Stimulated activated CD8-positive, alpha-beta memory T cell treated with anti-CD3 and anti-CD28 coated beads, Interleukin-4, amount 100 ng/mL, for 48 hours (primary cell): ENCODE measurements around the gene CRABP1.

Experiments used
- DNase-seq: peaks from one replicate; pipeline ENCODE4 v3.0.0-alpha.2; 2020

Gene CRABP1

DNA sequence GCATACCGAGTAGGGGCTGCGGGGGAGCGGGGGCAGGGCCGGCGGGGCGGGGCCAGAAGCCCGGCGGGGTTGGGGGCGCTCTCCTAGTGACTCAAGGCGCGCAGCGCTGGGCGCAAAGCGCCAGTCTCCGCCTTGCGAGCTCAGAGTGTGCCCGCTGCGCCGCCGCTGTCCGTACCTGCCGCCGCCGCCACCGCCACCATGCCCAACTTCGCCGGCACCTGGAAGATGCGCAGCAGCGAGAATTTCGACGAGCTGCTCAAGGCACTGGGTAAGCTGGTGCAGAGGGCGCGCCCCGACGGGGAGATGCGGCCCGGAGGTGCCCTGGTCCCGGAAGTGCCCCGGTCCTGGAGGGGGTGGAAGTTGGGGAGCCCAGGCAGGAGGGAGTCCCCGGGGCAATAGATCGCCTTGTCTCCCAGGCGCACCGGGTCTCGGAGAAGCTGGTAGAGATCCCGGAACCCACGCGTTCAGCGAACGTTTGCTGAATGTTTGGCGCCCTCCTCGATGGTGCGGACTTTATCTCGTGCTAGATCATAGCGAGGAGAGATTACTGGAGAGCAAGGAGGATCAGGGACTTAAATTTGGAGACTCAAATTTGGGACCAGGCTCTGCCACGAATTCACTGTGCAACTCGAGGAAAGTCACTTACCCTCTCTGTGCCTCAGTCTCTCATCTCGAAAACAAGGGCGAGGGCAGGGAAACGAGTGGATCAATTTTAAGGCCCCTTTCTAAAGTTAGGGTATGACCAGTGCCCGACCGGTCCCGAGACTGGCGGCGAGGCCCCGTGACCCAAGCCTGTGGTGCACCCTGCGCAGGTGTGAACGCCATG lies at the start of gene CRABP1:
Gene CRABP1, plus strand, starts transcription at position 123 of the 826 bp plus-strand sequence. Its CDS starts 76 bp downstream, at position 199.
- DNase-seq = no peak

DNA sequence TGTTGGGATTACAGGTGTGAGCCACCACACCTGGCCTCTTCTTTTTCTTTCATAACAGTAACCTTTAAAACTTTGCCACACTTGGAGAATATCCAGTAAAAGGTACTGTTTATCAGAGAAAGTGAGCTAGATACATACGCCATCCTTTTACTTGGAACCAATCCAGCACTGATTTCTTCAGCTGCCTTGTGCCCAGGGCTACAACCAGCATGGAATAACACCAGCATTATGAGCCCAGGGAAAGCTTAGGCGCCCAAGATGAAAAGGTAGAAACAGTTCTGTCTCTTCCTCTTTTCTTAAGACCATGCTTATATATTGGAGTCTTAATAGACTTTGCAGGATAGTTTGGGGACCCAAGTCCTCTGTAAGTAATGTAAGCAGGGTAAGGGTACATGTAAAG lies 49.1 kb upstream of the CRABP1 start:
- DNase-seq = no peak

DNA sequence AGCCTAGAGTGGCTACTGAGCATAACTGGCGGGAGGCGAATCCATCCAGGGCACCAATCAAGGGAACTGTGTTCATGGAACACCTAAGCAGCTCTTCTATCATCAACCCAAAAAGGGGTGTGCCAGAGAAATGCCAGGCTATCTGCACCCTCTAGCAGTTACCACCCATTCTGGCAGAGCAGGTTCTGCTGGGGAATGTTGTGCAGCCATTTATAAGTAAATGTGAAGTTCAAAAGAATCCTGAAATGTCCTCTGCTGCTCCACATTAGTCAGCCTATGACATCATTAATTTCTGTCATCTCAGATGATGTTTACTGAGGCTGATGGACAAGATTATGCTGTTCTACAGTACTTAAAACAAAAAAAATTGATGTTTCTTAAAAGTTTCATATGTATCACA lies 48.5 kb upstream of the CRABP1 start:
- no peak for DNase-seq

DNA sequence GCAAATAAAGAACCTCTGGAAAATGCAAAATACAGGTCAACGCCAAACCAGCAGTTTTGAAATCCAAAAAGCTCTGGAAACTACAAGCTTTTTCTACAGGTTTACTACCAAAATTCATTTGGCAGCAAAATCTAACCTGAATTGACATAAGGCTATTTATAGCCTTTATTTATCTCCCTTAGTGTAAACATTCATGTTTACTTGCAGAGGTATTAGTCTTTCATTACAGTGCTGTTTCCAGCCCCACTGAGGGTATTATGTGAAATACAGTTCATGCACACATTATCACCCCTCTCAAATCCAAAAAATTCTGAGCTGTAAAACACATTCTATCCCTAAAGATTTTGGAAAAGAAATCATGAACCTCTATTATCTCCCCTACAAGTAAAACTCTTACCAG lies 47.9 kb upstream of the CRABP1 start:
- no peak for DNase-seq

DNA sequence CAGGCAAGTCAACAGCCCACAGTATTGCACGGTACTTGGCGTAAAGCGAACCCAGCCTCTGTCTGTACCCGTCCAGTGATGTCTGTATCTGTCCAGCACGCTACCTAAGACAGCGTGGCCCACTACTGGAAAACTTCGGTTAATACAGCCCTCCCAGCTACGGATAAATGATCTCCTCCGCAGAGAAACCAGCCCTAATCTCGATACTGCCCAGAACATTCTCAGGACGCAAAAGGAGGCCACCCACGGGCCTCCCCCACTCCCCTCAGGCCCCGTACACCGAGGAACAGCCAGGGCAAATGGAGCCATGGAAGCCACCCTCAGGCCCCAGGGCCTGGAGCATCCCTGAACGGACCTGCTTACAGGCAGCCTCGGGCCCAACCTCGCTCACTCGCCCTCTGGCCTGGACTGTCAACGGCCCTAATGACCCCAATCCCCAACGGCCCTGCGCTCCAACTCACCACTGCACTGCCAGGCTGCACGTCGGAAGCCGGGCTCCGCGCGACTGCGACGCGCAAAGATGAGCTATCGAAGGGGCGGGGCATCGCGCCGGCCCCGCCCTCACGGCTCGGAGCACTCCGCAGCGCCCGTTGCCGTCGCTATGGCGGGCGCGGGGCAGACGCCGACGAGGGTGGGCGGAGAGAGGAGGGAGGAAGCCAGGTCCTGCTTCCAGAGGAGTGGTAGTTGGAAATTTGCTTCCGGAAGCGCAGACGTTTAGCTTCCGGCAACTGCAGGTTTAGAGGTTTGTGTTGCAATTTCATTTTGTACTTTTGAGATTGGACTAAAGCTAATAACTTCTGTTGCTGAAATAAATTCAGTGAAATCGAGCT lies 40.8 kb upstream of the CRABP1 start, which contains the start of gene SKIC8:
Gene SKIC8, minus strand, starts transcription at position 509 of the 830 bp plus-strand sequence. CDS start 3,923 bp downstream, outside the sequence.
- DNase-seq = peak; percentile 92

DNA sequence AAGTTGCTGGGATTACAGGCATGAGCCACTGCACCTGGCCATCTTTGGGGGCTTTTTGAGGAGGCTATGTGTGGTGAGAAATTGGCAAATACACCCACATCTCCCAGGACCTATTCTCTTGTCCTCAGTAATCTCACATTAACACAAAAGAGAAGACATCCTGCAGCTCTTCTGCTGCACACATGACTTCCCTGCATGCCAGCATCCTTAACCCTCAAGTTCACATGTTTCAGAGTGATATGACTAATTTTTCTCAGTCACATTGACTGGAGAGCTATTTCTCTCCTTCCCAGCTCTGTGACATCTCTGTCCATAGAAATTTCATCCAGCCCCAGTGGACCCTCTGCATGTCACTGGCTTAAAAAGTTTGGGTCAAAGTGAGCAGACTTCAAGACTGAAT lies 38.8 kb upstream of the CRABP1 start:
- DNase-seq = no peak

DNA sequence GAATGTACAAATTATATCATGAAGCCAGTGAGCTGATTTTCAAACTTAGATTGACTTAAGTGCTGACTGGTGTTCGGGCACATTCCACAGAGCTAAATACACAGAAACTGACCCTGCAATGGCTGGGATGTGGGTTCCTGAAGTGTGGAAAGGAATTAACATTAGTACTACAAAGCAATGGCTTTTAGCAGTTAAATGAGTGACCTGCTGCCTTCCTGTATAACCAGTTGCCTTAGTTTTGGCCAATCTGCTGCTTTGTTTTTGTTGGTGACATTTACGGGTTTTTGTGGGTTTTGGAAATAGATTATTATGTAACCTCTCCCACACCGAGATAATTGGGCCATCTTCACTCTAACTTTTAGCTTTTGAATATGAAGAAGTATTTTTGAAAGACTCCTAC lies 38.3 kb upstream of the CRABP1 start:
- no peak for DNase-seq

DNA sequence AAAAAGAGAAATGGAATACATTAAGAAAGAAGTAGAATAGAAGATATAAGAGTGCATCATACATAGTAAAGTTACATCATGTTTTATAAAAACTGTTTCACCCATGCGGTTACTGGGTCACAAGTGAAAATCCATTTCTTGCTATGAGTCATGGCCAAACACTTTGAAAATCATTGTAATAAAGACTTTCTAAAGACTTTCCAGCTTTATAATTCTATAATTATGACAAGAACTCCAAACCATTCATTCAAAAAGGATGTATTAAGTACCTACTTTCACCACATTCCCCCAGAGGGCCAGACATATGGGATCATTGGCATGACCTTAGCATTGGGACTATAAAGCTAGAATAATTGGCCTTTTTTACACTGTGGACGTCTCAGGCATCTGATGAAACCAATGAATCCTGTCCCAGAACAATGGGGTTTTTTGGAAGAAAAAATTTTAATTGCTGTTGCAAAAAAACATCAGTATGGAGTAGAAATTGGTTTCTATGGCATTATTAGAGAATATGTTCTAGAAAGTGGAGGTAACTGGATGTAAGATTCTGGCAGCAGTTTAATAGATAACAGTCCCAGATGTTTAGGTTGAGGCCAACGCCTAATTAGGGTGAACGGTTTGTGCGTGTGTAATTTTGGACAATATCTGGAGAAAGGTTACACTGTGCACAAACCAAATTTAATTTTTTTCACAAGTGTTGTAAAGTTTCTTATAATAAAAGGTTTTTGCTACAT lies 37.4 kb upstream of the CRABP1 start:
- no peak for DNase-seq

DNA sequence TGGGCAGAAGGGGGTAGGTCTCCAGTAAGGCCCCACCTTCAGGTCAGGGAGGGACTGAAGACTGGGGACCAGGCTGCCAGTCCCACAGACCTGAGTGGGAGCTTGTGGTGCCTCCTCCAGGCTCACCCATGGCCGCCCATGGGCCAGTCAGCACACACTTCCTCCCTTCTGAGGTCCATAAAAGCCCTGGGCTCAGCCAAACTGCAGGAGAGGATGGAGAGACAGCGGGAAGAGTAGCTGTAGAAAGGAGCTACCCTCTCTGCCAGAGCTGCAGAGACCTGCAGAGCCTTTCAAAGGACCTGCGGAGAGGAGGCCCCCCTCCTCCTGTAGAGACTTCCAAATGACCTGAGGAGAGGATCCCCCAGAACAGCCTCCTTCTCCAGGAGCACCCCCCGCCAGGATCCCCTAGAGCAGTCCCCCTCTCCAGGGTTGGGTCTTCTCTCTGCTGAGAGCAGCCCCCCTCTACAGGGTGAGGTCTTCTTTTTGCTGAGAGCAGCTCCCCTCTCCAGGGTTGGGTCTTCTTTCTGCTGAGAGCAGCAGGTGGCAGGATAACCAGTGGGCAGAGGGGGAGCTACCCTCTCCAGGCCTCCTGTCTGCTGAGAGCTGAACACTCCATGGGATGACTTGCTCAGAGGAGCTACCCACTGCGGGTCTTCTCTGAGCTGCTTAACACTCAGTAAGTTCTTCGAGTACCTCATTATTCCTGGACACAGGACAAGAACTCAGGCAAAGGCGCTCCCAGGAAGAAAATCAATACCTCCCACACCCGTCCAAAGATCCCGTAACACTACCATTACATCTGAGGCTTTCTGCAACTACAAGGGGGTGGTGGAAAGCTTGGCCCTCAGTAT lies 35.7 kb upstream of the CRABP1 start:
- DNase-seq = no peak

DNA sequence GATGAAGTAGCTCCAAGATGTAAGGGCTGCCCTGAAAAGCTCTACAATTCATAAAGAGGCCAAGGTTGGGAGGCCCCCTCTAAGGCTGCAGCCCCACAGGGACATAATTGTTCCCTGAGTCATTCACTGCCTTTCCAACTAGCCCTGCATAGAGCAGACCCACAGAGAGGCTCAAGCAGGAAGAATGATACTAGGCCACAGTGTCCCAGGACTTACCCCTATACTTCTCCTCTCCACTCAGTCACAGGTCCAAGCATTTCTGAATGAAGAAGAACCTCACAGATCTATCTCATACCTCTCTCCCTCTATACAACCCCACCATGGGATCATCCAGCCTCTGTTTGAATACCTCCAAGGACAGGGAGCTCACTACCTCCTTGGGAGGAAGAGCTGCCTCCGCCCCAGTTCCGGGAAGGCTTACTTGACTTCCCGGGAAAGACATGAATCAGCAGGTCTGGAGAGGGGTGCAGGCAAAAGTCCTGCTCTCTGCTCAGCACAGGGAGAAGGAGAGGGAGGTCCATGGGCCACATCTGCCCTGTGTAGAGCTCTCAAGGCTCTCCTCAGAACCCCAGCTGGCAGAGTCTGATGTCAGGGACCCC lies 33.9 kb upstream of the CRABP1 start:
- no peak for DNase-seq

DNA sequence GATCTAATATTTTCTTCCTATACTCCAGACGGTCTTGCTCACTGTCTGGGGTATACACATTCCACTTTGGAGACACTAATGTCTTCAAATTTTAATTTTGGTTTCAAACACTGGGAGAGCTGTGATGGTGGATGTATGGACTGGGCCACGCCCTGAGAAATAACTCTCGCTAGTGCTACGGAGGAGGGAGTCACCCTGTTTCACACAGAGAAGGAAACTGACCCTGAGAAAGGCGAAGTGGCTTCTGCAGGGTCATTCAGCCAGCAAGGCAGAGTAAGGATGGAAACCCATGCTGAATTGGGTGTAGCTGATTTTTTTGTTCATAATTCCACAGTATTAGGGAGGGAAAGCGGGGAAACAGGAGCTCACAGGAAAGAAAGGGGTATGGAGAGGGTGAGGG lies 32.2 kb upstream of the CRABP1 start:
- DNase-seq = no peak

DNA sequence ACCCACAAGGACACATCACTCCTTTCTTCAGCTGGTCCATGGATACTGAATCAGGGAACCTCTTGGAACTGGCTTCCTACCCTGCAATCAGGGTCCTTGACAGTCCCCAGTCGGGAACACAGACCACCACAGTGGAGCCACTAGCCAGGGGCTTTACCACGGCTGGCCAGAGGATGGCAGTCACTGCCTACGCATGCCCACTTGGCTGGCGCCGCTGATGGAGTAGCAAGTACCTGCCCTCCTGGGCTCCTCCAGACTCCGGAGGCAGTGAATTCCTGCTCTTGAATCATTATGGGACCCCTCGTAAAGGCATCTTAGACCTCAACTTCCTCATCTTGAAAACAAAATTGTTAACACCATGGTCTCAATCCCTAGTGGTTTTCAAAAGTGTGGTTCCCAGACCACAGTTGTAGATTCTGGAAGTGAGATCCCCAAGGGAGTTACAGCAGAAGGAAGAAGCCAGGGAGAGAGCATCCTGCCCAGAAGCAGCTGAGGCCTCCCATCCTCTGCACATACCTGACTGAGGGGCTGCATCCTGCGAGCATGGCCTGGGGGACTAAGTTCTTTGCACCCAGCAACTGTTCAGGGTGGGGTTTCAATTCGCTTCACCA lies 31.6 kb upstream of the CRABP1 start:
- DNase-seq = peak; percentile 81

DNA sequence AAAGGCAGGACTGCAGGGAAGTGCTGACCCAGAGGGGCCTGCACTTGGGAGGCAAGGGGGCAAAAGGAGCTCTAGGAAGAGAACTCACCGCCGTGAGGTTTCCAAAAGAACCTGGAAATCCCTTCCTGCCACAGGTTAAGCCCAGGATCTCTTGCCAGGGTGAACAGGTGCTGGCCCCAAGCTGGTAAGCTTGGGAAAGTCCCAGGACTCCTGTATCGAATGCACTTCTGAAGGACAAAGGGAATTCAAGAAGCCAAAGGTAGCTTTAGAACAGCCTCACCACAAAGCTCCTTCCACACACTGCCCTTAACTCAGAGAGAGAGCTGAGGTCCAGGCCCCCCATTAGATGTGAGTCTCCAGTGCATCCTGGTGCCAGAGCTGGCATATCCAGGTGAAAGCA lies 28.9 kb upstream of the CRABP1 start:
- DNase-seq = no peak

DNA sequence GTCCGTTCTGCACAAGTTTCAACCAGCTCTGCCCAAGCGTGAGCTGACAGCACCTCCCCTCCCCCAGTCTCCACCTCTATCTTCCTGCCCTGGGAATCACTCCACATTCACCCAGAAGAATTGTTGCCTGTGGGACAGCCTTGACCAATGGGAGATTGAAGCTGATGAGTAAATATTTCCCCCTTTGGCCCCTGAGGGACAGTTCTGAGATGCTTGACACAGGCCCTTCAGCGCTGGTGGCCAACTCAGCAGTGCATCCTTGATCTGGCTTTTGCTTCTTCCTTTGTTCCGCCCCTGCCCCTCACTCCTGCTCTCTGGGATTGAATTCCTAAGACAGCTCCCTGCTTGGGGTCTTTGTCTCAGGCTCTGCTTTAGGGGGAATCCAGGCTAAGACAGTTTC lies 27.6 kb upstream of the CRABP1 start:
- DNase-seq = no peak

DNA sequence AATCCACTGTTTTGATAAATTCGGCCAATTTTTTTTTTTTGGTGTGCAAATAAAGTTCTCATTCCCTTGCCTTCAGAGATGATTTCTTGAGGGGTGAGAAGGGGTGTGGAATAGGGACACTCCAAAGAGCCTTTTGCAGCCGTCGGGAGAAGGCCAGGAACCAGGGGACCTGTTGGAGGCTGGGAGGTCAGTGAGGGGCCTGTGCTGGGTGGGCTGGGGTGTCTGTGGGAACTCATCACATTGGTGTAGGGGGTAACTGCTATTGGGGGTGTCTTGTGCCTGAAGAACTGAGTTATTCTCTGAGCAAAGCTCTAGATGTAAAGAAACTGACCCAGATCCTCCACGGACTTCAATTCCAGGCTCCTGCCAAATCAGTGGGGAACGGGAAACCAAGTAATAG lies 27.2 kb upstream of the CRABP1 start:
- no peak for DNase-seq

DNA sequence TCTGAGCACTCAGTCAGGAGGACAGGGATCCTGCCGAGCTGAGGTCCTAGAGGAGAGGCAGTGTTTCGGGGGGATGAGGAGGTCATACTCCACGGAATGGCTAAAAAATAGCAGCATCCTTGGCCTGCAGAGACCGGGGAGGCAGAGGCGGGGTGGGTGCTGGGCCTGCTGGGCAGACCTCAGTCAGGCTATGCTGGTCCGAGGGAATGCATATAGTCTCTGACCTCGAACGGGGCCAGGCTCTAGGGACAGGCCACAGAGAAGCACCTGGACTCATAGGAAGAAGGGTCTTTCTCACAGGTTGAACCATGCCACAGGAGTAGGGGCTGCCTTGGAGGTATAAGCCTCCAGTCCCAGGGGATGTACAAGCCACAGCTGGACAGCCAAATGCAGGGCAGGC lies 26.8 kb upstream of the CRABP1 start:
- DNase-seq = no peak

DNA sequence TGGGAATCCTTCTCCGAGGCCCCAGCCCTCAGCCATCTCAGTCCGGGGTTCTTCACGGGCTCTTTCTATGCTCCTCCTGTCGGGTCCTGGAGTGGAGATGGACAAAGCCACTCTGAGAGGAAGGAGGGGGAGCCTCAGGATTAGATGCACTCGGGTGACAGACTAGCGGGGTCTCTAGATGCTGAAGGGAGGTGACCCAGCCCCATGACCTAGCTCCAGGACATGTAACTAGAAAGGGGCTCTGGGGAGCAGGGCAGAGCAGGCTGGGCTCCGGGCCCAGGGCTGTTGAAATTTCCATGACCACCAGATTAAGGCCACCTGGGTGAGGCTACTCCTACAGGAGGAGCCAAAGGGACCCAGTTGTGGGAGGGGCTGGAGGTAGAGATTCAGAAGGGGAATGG lies 26.0 kb upstream of the CRABP1 start:
- DNase-seq = no peak

DNA sequence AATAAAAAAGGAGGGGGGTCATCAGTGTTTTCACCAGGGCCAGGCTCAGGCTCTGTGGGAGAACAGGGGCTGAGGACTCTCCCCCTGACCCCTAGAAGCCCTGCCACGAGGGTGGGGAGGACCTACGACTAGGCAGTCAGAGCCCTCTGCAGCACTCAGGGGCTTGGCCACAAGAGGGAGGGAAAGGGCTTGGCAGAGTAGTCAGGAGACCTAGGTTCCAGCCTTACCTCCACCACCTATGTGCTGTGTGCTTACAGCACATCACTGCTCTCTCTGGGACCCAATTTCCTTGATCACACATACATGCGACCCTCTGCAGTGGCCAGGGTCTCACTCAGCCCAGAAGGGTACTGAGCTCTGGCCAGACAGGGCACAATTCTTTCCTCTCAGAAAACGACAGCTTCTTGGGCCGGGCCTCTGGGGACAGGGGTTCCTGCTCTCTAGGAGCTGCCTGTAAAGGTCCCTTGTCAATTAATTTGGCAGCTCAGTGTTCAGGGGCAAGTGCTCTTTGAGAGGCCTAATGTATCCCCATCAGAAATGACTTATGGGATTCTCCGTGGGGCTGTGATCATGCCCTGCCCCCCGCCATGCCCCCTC lies 24.4 kb upstream of the CRABP1 start:
- no peak for DNase-seq

DNA sequence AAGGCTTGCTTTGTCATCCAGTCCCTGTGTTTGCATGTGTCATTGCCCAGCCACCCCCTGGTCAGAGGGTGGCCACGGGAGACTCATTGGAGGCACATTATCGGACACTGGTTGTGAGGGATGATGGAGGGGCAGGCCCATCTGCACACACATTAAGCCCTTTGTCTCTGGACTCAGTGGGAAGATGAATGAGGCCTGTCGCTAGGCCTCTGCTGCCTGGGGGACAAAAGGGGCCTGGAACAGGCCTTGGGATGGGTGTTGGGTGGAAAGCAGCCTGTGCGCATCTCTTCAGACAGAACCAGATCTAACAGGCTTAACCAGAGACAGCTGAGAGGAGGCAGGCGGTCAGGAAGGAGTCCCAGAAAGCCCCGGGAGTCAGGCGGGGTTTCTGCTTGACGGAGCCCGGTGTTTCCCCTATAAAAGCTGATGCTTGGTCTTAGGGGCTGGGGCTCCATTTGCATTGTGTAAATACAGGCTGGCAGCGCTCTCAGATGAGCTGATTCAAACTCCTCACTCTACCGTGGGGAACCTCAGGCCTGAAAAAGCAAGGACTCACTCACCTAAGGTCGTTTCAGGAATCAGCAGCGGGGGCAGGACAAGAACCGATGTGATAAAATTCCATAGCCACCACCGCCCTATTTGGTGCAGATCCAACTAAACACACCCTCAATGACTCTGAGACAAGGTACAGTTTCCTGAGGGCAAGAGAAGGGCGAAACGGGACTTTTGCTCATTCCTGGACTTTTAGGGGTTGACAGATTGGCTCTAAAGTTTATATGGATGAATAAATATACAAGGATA lies 23.7 kb upstream of the CRABP1 start:
- DNase-seq = no peak

DNA sequence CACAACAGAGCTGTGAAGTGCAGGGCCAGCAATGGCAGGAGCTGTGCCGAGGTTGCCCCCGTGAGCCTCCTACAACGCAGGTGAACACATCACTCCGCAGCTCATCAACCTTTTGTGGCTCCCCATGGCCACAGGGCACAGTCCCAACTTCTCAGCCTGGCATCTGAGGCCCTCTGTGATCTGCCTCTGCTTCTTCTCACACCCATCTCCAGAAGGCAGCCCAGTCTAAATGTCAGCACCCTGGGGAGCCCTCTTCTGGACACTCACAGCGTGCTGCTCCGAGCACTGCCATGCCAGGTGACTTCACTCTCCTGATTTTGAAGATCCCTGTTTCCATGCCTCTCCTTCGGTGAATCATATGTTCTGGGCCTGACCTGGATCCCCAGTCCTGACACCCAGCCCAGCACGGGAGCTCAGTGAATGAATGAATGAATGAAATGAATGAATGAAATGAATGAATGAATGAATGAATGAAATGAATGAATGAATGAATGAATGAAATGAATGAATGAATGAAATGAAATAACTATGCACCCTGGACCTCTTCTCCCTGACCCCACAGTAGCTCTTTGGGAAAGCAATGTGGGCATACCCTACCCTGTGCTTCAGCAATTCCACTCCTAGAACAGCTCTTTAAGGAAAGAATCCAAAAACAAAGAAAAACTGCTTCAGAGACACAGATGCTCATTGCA lies 22.9 kb upstream of the CRABP1 start:
- DNase-seq = no peak
